Muscle of arm (tissue), 12 donors: ENCODE results near the gene SEMG2. TPM values are rescaled to one million over a fixed set of nuclear protein-coding genes. Genes with fewer than 3 reads are reported as not detected.

Experiments used
- polyA plus RNA-seq, 12 donors: library from polyadenylated mRNA; unstranded; fragments of 120-200 nt; gene quantifications; one replicate each; pipeline ENCODE4 v1.2.1, GENCODE V29; 2013; ENCODE audit not compliant: insufficient read length in 12 of 12

Gene SEMG2
- polyA plus RNA-seq, 12 donors, result not detected

Other genes starting within 250 kb of the SEMG2 start
- under 1 TPM in 6 of 12 donors, not detected in 6; 0.03 to 0.55 (median 0.08) TPM for gene KCNS1, start 120.2 kb upstream of the SEMG2 start, polyA plus RNA-seq
- gene WFDC5, start 106.2 kb upstream of the SEMG2 start, polyA plus RNA-seq, result 1 to 10 TPM in 1 of 12 donors, under 1 TPM in 2, not detected in 9; 0.30 to 3.6 (median 0.54) TPM
- not detected for gene WFDC12, start 96.9 kb upstream of the SEMG2 start, polyA plus RNA-seq
- under 1 TPM in 2 of 12 donors, not detected in 10; 0.30 to 0.40 TPM for gene PI3, start 46.5 kb upstream of the SEMG2 start, polyA plus RNA-seq
- not detected for gene SEMG1, start 14.3 kb upstream of the SEMG2 start, polyA plus RNA-seq
- 1 to 10 TPM in 4 of 12 donors, not detected in 8; 1.0 to 2.2 (median 1.3) TPM for gene SLPI, start 33.2 kb downstream of the SEMG2 start, polyA plus RNA-seq
- not detected for gene RBPJL, start 85.5 kb downstream of the SEMG2 start, polyA plus RNA-seq
- under 1 TPM in 10 of 12 donors, not detected in 2; 0.23 to 0.85 (median 0.43) TPM for gene MATN4, start 86.9 kb downstream of the SEMG2 start, polyA plus RNA-seq
- gene SDC4, start 127.1 kb downstream of the SEMG2 start, polyA plus RNA-seq, result 10 to 100 TPM in 4 of 12 donors, 1 to 10 TPM in 7, not detected in 1; 6.8 to 21.4 (median 9.6) TPM
- 10 to 100 TPM in 11 of 12 donors, not detected in 1; 13.7 to 24.6 (median 15.6) TPM for gene SYS1, start 141.8 kb downstream of the SEMG2 start, polyA plus RNA-seq
- 1 to 10 TPM in 2 of 12 donors, under 1 TPM in 8, not detected in 2; 0.17 to 1.6 (median 0.61) TPM for gene TP53TG5, start 157.0 kb downstream of the SEMG2 start, polyA plus RNA-seq
- gene DBNDD2, start 186.9 kb downstream of the SEMG2 start, polyA plus RNA-seq, result 10 to 100 TPM in 11 of 12 donors, not detected in 1; 19.2 to 31.0 (median 25.6) TPM
- 10 to 100 TPM in 11 of 12 donors, not detected in 1; 65.2 to 97.6 (median 73.5) TPM for gene PIGT, start 194.8 kb downstream of the SEMG2 start, polyA plus RNA-seq
- gene WFDC2, start 248.4 kb downstream of the SEMG2 start, polyA plus RNA-seq, result 1 to 10 TPM in 5 of 12 donors, under 1 TPM in 2, not detected in 5; 0.74 to 4.2 (median 1.2) TPM